ENCODE data around the gene TDRD7.

- TF ChIP-seq GATA2 (IDR thresholded peaks at IDR 0.05; ENCODE audit: low read depth, low read length) (no peak), GATA3 (IDR thresholded peaks at IDR 0.05; ENCODE audit: low read depth, low read length) (no peak)
These were observed 116.8 kb downstream of the TDRD7 start for GRCh38 chr9:97528529-97529230.

All from SH-SY5Y (cell line).